Measurements from ENCODE around the gene GPAT3.

DNA sequence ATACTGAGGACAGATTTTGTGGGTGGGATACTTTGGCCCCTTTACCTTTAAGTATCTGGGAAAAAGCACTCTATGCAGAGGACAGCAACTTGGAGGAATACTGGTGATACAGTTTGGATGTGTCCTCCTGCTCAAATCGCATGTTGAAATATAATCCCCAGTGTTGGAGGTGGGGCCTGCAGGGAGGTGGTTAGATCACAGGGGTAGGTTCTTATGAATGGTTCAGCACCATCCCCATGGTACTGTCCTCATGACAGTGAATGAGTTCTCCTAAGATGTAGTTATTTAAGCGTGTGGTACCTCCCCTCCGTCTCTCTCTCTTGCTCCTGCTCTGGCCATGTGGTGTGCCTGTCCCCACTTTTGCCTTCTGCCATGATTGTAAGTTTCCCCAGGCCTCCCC is 24.6 kb downstream of the GPAT3 start:
- TF ChIP-seq, protein P1, sequence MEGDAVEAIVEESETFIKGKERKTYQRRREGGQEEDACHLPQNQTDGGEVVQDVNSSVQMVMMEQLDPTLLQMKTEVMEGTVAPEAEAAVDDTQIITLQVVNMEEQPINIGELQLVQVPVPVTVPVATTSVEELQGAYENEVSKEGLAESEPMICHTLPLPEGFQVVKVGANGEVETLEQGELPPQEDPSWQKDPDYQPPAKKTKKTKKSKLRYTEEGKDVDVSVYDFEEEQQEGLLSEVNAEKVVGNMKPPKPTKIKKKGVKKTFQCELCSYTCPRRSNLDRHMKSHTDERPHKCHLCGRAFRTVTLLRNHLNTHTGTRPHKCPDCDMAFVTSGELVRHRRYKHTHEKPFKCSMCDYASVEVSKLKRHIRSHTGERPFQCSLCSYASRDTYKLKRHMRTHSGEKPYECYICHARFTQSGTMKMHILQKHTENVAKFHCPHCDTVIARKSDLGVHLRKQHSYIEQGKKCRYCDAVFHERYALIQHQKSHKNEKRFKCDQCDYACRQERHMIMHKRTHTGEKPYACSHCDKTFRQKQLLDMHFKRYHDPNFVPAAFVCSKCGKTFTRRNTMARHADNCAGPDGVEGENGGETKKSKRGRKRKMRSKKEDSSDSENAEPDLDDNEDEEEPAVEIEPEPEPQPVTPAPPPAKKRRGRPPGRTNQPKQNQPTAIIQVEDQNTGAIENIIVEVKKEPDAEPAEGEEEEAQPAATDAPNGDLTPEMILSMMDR (conservative IDR thresholded peaks at IDR 0.05; ENCODE audit: low read length): no peak
- TF ChIP-seq EZH2phosphoT487 (IDR thresholded peaks at IDR 0.05; ENCODE audit: borderline replicate concordance): no peak
